Fibroblast of upper back skin (primary cell): Measurements from ENCODE around the gene PRSS50.

ENCODE experiments used
- DNase-seq: peaks from one replicate; pipeline ENCODE4 v3.0.0-alpha.2; 2013

PRSS50 gene

GRCh38 chr3:46667657-46668056 lies 50.0 kb downstream of the PRSS50 start:
- no peak for DNase-seq

- no peak for DNase-seq
Observed at GRCh38 chr3:46667061-46667621, 50.5 kb downstream of the PRSS50 start.

DNA sequence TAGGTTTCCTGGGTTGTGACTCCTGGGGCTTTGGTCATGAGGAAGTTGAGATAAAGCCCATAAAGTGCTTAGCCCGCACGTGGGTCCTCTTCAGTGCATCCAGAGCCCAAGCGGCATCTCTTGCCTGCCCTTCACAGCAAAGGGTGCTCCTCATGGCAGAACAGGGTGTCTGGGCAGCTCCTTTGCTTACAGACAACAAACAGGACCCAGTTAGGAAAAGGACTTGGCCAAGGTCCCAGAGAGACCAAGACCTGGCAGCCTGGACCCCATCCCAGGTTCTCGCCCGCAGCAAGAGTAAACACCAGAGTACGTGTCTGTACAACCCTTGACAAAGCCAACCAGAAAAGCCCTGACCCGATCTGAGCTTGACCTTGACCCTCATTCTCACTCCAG lies 51.2 kb downstream of the PRSS50 start:
- no peak for DNase-seq

- no peak for DNase-seq
Observed at GRCh38 chr3:46665763-46666452, 51.8 kb downstream of the PRSS50 start.

GRCh38 chr3:46664971-46665762 lies 52.5 kb downstream of the PRSS50 start:
- DNase-seq: no peak

- DNase-seq: no peak
Observed at GRCh38 chr3:46664188-46664970, 53.3 kb downstream of the PRSS50 start.

DNA sequence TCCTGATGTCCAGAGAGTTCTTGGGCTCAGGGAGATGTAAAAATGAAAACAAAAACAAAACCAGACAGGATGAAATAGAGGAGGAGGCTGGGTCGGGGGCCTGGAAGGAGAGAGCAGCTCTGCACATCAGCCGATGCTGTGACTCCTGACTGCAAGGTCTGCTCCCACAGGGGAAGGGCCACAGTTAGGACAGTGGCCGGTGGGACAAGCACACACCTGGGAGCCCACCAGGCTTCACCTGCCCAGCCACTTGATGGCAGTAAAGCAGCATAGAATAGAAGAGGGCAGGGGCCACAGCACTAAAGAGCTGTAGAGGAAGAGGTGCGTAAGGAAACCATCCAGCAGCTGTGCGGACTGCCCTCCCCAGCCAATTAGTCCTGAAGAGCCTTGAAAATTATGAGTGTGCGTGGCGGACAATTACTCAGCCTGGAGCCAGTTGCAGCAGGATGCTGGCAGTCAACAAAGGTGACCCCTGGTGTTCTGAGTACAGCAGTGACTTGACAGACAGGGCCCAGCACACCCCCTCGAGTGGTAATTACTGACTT lies 54.0 kb downstream of the PRSS50 start:
- DNase-seq: no peak

DNA sequence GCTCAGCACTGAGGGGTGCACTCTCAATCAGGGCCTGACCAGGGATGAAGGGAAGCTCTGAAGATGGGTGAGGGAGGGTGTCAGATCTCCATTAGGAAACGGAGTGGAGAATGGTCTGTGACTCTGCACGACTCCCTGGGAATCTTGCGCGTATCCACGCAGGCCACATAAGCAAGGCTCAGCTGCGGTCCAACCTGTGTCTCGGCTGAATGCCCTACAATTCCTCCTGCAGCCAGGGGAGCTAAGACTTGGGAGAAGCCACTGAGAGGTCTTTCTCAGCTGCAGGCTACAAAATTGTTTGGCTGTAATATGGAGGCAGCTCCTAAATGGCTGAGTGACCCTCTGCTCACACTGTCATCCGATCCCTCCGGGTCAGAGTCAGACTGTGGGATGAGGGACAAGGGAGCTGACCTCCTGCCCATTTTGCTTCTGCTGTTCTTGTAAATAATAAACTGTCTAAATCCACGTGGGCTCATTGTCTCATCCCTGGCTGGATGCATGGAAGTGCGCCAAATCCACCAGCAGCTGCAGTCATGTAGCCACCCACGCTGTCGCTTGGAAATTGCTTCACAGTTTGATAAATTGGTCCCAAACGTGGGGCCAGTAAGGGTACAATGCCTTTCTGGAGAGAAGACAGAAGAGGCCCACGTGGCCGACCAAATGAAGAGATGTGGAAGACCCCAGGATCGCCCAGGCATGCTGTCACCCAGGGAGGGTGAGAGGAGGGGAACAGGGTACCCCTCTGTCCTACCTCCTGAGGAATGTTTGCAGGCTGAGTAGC lies 54.7 kb downstream of the PRSS50 start:
- DNase-seq: peak; percentile 23
